Stimulated activated CD4-positive, alpha-beta T cell treated with anti-CD3 and anti-CD28 coated beads, TNF-alpha, amount 100 ng/mL, for 48 hours (primary cell): ENCODE results near the gene RXFP4.
"Not testable (repeated sequence)": the region's sequence is repeated elsewhere in the genome, so short reads cannot be mapped to it uniquely, and the experiment has no call there.

Experiments used
- DNase-seq, 3 donors: peaks; one replicate each; pipeline ENCODE4 v3.0.0-alpha.2; 2020; ENCODE audit warnings: low read depth in 3 of 3

The RXFP4 gene, protein sequence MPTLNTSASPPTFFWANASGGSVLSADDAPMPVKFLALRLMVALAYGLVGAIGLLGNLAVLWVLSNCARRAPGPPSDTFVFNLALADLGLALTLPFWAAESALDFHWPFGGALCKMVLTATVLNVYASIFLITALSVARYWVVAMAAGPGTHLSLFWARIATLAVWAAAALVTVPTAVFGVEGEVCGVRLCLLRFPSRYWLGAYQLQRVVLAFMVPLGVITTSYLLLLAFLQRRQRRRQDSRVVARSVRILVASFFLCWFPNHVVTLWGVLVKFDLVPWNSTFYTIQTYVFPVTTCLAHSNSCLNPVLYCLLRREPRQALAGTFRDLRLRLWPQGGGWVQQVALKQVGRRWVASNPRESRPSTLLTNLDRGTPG

DNA sequence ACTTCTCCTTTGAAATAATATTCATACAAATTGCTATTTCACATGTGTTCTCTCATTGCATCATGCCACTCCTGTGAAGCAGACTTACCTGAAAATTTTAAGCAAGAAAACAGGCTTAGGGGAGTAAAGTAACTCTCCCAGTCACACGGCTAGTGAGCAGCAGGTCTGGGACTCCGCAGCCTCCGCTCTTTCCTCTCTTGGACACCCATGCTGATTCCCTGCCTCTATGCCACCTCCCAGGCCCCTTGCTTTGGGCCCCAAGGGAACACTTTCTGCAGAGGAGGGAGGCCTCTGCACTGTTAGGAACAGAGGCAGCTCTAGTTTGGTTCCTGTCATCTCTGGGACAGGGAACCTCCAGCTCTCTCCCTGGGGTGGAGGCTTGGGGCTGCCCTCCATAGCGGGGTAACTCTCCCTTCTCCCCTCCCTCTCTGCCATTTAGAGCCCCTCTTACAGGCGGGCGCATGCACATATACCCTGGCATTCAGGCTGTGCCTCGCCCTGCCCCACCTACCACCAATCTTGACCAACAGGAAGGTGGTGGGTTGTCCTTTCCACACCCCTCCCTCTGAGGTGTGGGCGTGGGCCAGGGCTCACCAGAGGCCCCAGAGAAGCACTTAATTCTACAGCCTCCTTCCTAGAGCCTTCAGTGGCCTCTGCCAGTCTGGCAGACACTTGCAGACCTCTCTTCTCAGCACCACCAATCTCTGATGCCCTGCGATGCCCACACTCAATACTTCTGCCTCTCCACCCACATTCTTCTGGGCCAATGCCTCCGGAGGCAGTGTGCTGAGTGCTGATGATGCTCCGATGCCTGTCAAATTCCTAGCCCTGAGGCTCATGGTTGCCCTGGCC is at the start of gene RXFP4:
RXFP4 (plus strand) TSS at position 646 of the 852 bp plus-strand sequence; CDS start at position 718, 72 bp downstream.
- no peak for DNase-seq

DNA sequence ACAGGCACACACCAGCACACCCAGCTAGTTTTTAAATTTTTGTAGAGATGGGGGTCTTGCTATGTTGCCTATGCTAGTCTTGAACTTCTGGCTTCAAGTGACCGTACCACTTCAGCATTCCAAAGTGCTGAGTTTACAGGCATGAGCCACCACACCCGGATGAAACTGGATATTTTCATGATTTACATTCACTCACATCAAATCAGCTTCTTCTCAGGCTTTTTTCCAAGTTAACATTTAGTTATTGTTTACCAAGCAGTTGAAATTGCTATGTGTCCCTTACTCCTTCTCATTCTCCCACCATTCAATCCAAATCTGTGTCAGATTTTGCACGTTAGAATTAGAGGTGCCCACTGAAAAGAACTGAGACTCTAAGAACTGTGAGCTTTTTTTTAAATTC is 48.6 kb upstream of the RXFP4 start:
- no peak for DNase-seq

- DNase-seq, result no peak
These were observed 47.9 kb upstream of the RXFP4 start for GRCh38 chr1:155893389-155894142.

DNA sequence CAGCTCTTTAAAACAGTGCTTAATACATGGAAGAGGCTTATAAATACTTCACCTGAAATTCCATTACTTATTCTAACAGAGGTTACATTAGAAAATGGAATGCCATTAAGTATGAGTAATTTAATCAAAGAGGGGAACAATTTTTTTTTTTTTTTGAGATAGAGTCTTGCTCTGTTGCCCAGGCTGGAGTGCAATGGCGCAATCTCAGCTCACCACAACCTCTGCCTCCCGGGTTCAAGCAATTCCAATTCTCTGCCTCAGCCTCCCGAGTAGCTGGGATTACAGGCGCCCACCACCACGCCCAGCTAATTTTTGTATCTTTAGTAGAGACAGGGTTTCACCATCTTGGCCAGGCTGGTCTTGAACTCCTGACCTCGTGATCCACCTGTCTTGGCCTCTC is 45.8 kb upstream of the RXFP4 start:
- DNase-seq, result not testable (repeated sequence)

GRCh38 chr1:155896476-155896875 is 45.0 kb upstream of the RXFP4 start:
- DNase-seq, result not testable (repeated sequence)

DNA sequence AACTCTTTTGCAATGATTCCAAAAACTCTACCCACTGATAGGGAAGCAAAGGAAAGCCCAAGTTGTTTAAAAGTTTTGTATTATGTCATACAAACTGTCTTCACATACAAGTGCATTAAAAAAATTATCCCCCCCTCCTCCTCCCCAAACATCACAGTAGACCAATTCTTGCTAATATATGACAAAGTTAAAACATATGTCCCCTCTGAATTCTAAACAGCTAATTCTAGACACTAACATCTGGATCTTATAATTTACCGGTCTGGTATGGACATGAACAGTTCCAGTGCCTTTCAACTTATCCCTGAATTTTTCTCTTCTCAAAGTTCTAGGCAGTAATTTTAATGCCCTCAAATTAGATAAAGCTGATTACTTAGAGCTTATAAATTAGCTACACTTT is 43.7 kb upstream of the RXFP4 start:
- DNase-seq, result no peak

DNA sequence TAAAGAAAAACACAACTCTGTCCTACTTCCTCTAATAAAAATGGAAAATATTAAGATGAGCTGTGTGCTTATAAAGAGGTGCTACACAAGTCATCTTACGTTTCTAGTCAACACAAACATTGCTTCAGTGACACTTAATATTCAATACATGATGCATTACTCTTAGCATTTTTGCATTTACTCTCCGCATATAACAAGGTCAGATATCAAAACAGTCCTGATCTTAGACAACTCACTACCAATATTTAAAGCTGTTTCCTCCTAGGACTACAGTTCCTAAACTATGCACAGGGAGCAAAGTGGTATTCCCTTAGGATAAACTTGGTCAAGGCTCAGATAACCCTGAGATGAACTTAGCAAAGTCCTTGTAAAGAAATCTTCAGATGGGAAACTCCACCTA is 42.5 kb upstream of the RXFP4 start:
- DNase-seq, result no peak

DNA sequence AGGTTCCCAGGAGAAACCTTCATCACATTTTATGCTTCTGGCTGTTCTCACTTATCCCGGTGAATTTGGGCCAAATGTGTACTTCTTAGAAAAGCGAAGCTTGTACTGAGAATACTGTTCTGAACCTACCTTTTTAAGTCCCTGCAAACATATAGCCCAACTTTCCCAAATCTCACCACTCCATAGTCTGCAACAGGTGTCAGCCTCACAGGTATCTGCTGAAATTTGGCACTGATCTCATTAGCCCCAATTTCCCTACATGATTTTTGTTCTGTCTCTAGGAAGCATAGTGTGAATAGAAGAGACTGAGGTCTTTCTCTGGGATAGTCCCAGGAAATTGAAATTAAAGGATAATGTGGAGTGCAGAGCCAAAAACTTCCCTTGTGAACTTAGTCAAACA is 41.8 kb upstream of the RXFP4 start:
- no peak for DNase-seq

DNA sequence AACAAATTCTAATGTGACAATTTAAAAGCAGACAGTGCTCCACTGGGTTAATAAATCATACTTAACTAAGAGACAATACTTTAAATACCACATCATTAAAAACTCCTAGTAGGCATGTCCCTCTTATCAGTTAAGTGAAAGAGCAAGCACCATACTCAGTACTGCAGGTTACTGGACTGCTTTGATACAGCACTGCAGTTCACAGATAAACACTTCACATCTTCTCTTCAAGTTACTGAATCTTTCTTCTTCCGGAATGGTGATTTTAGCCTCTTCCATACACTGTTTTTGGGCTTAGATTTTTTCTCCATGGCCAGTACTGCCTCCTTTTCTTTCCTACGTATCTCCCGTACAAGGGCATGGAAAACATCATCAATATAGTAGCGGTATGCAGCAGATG is 41.3 kb upstream of the RXFP4 start:
- no peak for DNase-seq

GRCh38 chr1:155904261-155904660 is 37.2 kb upstream of the RXFP4 start:
- no peak for DNase-seq

GRCh38 chr1:155909894-155910293 is 31.5 kb upstream of the RXFP4 start:
- DNase-seq, result no peak

DNA sequence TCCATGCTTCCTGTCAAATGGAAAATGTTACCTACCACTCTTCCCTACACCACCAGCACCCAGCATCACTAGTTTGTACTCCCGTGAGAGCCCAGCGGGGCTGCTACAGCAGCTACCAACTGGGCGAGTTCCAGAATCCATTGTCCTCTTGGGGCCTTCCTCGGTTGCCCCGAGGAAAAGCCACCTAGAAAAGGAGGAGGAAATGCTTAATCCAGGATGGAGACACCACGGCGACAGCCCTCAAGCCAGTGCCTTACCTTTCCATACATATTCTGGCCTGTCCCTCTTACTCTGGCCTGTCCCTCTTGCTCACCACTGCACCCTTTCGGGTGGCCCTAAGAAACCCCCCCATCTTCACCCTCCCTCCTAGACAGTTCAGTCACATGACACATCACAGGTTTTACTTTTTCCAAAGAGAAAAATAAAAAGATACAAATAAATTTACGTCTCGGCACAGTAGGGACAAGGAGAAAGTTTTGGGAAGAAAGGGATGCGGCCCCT is 30.8 kb upstream of the RXFP4 start:
- DNase-seq, result no peak

GRCh38 chr1:155911156-155912055 is 30.0 kb upstream of the RXFP4 start, which contains the start of gene RIT1:
TSS of gene RIT1 (minus strand) at chr1:155911349. CDS start at chr1:155910761, 588 bp downstream.
- peak; percentile 69 to 87 (median 71) for DNase-seq

DNA sequence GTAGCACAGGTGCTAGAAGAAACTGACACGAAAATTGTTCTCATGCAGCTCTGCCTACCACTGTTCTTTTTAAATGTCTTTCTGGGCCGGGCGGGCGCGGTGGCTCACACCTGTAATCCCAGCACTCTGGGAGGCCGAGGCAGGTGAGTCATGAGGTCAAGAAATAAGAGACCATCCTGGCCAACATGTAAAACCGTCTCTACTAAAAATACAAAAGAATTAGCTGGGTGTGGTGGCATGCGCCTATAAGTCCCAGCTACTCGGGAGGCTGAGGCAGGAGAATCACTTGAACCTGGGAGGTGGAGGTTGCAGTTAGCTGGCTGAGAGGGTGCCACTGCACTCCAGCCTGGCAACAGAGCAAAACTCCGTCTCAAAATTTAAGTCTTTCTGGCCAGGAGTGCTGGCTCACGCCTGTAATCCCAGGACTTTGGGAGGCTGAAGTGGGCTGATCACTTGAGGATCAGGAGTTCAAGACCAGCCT is 29.3 kb upstream of the RXFP4 start:
- DNase-seq, result no peak

- no peak for DNase-seq
These were observed 27.3 kb upstream of the RXFP4 start for GRCh38 chr1:155913969-155914757.

- DNase-seq, result no peak
These were observed 22.8 kb upstream of the RXFP4 start for GRCh38 chr1:155918660-155919059.

DNA sequence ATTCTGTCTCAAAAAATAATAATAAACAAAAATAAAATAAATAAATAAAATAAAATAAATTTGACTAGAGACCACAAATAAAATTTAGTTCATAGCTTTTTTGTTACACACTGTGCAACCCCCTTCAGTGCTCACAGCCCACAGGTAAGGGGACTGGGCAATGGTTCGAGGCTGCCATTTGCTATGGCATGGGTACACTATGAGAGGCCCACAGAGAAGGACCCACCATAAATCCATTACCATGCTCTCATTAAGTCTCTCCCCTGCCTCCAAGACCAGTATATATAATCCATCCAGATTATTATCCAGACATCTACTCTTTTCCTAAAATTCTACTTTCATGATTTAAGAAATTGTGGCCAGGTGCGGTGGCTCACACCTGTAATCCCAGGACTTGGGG is 21.6 kb upstream of the RXFP4 start:
- DNase-seq, result no peak

DNA sequence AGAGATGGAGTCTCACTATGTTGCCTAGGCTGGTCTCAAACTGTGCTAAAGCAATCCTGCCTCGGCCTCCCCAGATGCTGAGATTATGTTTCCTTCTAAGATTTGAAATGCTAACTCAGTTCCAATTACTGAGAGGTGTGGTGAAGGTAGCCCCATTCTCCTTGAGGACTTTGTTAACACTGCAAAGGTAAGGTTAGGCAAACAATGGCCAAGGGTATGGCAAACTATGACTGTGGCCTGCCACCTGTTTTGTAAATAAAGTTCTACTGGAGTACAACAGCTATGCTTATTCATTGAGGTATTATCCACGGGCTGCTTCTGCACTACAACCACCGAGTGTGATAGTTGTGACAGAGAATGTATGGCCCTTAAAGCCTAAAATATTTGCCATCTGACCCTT is 20.7 kb upstream of the RXFP4 start:
- DNase-seq, result no peak

GRCh38 chr1:155925506-155925905 is 15.9 kb upstream of the RXFP4 start:
- DNase-seq, result no peak

- no peak for DNase-seq
These were observed 12.4 kb upstream of the RXFP4 start for GRCh38 chr1:155929057-155929456.
